HG03575 (cell line): Measurements from ENCODE around the gene BMP8A.
"Not testable (repeated sequence)": the region's sequence is repeated elsewhere in the genome, so short reads cannot be mapped to it uniquely, and the experiment has no call there.

ENCODE experiments used
- ATAC-seq: cut with Tn5 transposase; IDR thresholded peaks from one replicate; pipeline ENCODE4 v1.9.1; 2021; ENCODE audit not compliant: unreplicated experiment, insufficient number of reproducible peaks, low FRiP score; ENCODE audit errors: extremely low read depth

BMP8A gene

GRCh38 chr1:39491146-39491921, at the start of gene BMP8A:
TSS of gene BMP8A (plus strand) at chr1:39491636. CDS start at chr1:39491992, 356 bp downstream.
- ATAC-seq, result no peak

- ATAC-seq, result no peak
Observed at GRCh38 chr1:39441797-39442196, 49.6 kb upstream of the BMP8A start.

- ATAC-seq, result no peak
Observed at GRCh38 chr1:39445573-39445972, 45.9 kb upstream of the BMP8A start.

- no peak for ATAC-seq
Observed at GRCh38 chr1:39446986-39447567, 44.4 kb upstream of the BMP8A start.

- ATAC-seq, result not testable (repeated sequence)
Observed at GRCh38 chr1:39450041-39450440, 41.4 kb upstream of the BMP8A start.

GRCh38 chr1:39450956-39451606, 40.4 kb upstream of the BMP8A start:
- ATAC-seq, result no peak

- no peak for ATAC-seq
Observed at GRCh38 chr1:39452081-39452480, 39.4 kb upstream of the BMP8A start.

- no peak for ATAC-seq
Observed at GRCh38 chr1:39452540-39452939, 38.9 kb upstream of the BMP8A start.

GRCh38 chr1:39453603-39454002, 37.8 kb upstream of the BMP8A start:
- no peak for ATAC-seq

- ATAC-seq, result no peak
Observed at GRCh38 chr1:39458991-39459390, 32.4 kb upstream of the BMP8A start.

GRCh38 chr1:39462074-39462473, 29.4 kb upstream of the BMP8A start:
- no peak for ATAC-seq

- no peak for ATAC-seq
Observed at GRCh38 chr1:39466413-39467107, 24.9 kb upstream of the BMP8A start.

GRCh38 chr1:39467108-39467720, 24.2 kb upstream of the BMP8A start:
- not testable (repeated sequence) for ATAC-seq

GRCh38 chr1:39469150-39469549, 22.3 kb upstream of the BMP8A start:
- ATAC-seq, result no peak

- ATAC-seq, result no peak
Observed at GRCh38 chr1:39470040-39470439, 21.4 kb upstream of the BMP8A start.

- ATAC-seq, result no peak
Observed at GRCh38 chr1:39472826-39473225, 18.6 kb upstream of the BMP8A start.

- no peak for ATAC-seq
Observed at GRCh38 chr1:39473324-39473723, 18.1 kb upstream of the BMP8A start.

- ATAC-seq, result no peak
Observed at GRCh38 chr1:39474810-39475209, 16.6 kb upstream of the BMP8A start.

GRCh38 chr1:39475551-39475950, 15.9 kb upstream of the BMP8A start:
- ATAC-seq, result not testable (repeated sequence)
